Lung (tissue), 12 donors: ENCODE measurements around the gene ALK. TPM values are rescaled to one million over a fixed set of nuclear protein-coding genes. Genes with fewer than 3 reads are reported as not detected.

Source experiments
- ATAC-seq: fragments of 200-7000 bp; cut with Tn5 transposase; one replicate; pipeline ENCODE4 v1.9.1; 2020; ENCODE audit warnings: moderate number of reproducible peaks; ENCODE audit not compliant: insufficient read depth, low FRiP score
- DNase-seq, 3 donors: peaks; one replicate each; pipeline ENCODE4 v3.0.0-alpha.2; 2013 to 2017
- H3K27ac ChIP-seq, 2 donors: one replicate each; pipeline ENCODE4 v1.5.1; 2013; ENCODE audit warnings: mild to moderate bottlenecking in 2 of 2, moderate library complexity in 2 of 2, control low read depth in 1 of 2, inconsistent platforms in 1 of 2, low read depth in 1 of 2, low read length in 1 of 2
- H3K27me3 ChIP-seq, 3 donors: one replicate each; pipeline ENCODE4 v1.5.1; 2013; ENCODE audit warnings: low read length in 2 of 3; ENCODE audit not compliant: control insufficient read depth in 3 of 3, insufficient read depth in 3 of 3
- H3K36me3 ChIP-seq, 4 donors: one replicate each; pipeline ENCODE4 v1.5.1; 2013; ENCODE audit warnings: low read length in 4 of 4, mild to moderate bottlenecking in 1 of 4, moderate library complexity in 1 of 4; ENCODE audit not compliant: control insufficient read depth in 4 of 4, insufficient read depth in 4 of 4
- H3K4me1 ChIP-seq, 5 donors: one replicate each; pipeline ENCODE4 v1.5.1; 2013; ENCODE audit warnings: low read length in 5 of 5, mild to moderate bottlenecking in 2 of 5, moderate library complexity in 1 of 5; ENCODE audit not compliant: control insufficient read depth in 5 of 5, insufficient read depth in 5 of 5
- H3K4me3 ChIP-seq: one replicate; pipeline ENCODE4 v1.5.1; 2013; ENCODE audit warnings: mild to moderate bottlenecking, control low read depth, moderate library complexity
- H3K9ac ChIP-seq, 2 donors: one replicate each; pipeline ENCODE4 v1.5.1; 2013; ENCODE audit warnings: low read length in 2 of 2, control low read depth in 1 of 2; ENCODE audit not compliant: insufficient read depth in 1 of 2
- H3K9me3 ChIP-seq, 4 donors: one replicate each; pipeline ENCODE4 v1.5.1; 2013; ENCODE audit warnings: low read length in 3 of 4, mild to moderate bottlenecking in 1 of 4, moderate library complexity in 1 of 4; ENCODE audit not compliant: control insufficient read depth in 4 of 4, insufficient read depth in 3 of 4
- WGBS, 2 donors: extraction: QIAGEN DNeasy Blood & Tissue Kit; methylation state at CpG; one replicate each; pipeline ENCODE4 v1.1.7; 2013; 5-methylcytosine and 5-hydroxymethylcytosine counted together
- polyA plus RNA-seq, 2 donors: library from polyadenylated mRNA; stranded (reverse); fragments of 200-250 nt; gene quantifications; one replicate each; pipeline ENCODE4 v1.2.1, GENCODE V29; 2013
- total RNA-seq, 2 donors: library from RNA; depleted of rRNA in 1 of 2; stranded (reverse); fragments of >200 nt in 1 of 2; gene quantifications; one replicate each; pipeline ENCODE4 v1.2.1, GENCODE V29; 2014 to 2021
- TF ChIP-seq, protein P1 (sequence below): IDR thresholded peaks from 2 replicates; pipeline ENCODE4 v1.5.1; 2012; ENCODE audit warnings: mild to moderate bottlenecking; ENCODE audit errors: control extremely low read depth, extremely low read depth
- donor health status: control.
- donor health status: control.
- donor health status: Bipolar disorder and iron deficiency.
- donor health status: healthy.
- donor health status: DM: yes; HTN: yes; CAD: no.

ALK gene
- total and polyA plus RNA-seq, 4 donors, result 0.09 to 0.25 (median 0.10) TPM; not detected in 1

DNA sequence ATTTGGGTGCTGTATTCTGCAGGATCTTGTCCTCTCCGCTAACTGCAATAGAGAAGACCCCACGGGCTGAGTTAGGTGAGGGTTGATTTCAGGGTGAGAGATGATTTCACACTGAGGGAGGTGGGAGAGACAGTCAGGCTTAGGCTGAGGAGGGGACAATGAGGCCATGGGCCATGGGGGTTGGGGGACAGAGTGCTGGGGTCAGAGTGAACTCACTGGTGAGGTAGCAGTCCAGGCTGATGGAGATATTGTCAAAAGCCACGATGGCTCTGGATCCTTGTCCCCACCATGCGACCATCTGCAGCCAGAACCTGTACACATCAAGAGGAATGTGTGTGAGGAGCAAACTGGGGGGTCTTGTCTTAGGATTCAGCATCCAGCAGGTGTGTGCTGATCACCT lies 646.2 kb downstream of the ALK start:
- Histone ChIP-seq H3K4me1 (no peaks in the 10 kb centered on the region), H3K4me3 (no peak overlapping the region), H3K9ac (no peak overlapping the region), H3K9me3 (peaks cover 0 to 3% (median 0%) of the 10 kb centered on the region in 4 donors), H3K36me3 (no peaks in the 10 kb centered on the region), H3K27me3 (no peaks in the 10 kb centered on the region), H3K27ac (no peak overlapping the region)
- TF ChIP-seq, protein P1, sequence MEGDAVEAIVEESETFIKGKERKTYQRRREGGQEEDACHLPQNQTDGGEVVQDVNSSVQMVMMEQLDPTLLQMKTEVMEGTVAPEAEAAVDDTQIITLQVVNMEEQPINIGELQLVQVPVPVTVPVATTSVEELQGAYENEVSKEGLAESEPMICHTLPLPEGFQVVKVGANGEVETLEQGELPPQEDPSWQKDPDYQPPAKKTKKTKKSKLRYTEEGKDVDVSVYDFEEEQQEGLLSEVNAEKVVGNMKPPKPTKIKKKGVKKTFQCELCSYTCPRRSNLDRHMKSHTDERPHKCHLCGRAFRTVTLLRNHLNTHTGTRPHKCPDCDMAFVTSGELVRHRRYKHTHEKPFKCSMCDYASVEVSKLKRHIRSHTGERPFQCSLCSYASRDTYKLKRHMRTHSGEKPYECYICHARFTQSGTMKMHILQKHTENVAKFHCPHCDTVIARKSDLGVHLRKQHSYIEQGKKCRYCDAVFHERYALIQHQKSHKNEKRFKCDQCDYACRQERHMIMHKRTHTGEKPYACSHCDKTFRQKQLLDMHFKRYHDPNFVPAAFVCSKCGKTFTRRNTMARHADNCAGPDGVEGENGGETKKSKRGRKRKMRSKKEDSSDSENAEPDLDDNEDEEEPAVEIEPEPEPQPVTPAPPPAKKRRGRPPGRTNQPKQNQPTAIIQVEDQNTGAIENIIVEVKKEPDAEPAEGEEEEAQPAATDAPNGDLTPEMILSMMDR, result no peak
- WGBS, 2 donors, result 88 to 94% methylated on average over 4 of the region's 4 CpGs
- ATAC-seq (no peak), DNase-seq (no peak)

DNA sequence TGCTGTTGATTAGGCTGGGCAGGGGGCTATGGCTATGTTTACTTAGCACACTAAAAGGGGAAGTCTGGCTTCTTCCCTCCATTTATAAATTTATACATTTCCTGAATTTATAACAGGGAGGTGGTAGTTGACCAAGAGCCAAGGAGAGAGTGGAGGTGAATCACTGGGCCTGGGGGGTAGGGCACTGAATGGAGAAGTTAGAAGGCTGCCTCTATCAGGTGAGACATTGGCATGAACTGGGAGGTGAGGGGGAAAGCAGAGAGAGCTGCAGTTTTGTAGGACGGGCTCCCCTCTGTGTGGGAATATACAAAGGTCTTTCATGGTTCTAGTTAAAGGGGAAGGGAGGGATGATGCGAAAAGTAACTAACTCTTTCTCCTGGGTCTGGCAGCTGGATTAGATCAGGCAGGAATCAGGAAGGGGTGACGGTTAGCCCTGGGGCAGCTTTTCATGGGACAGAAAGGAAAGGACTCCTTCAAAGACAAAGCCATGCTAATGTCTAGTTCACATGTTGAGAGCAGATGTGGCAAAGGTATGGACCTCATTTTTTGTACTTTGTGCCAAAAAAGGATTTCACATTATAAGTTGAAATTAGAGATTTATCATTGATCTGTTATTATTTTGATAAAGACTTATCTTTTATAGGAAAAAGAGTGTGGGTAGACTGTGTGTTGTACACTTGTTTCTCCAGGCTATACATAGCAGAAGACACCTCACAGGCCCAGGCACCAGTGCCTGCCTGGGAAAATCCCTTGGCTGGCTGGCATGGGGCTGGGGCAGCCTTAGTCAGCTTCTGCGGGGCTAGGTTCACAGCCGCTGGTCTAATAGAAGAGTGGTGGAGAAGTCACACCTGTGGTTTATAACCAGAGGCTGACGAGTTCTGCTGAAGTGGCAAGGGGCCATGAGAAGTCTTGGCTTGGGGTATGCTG lies 647.4 kb downstream of the ALK start:
- Histone ChIP-seq H3K9me3 (no peaks in the 10 kb centered on the region), H3K4me3 (no peak overlapping the region), H3K9ac (no peak overlapping the region), H3K4me1 (peaks cover 0 to 3% (median 0%) of the 10 kb centered on the region in 5 donors), H3K27me3 (no peaks in the 10 kb centered on the region), H3K36me3 (no peaks in the 10 kb centered on the region), H3K27ac (no peak overlapping the region)
- TF ChIP-seq, protein P1, result no peak
- ATAC-seq (no peak), DNase-seq (no peak)
- WGBS, 2 donors, result 78 to 83% methylated on average over 6 of the region's 6 CpGs

DNA sequence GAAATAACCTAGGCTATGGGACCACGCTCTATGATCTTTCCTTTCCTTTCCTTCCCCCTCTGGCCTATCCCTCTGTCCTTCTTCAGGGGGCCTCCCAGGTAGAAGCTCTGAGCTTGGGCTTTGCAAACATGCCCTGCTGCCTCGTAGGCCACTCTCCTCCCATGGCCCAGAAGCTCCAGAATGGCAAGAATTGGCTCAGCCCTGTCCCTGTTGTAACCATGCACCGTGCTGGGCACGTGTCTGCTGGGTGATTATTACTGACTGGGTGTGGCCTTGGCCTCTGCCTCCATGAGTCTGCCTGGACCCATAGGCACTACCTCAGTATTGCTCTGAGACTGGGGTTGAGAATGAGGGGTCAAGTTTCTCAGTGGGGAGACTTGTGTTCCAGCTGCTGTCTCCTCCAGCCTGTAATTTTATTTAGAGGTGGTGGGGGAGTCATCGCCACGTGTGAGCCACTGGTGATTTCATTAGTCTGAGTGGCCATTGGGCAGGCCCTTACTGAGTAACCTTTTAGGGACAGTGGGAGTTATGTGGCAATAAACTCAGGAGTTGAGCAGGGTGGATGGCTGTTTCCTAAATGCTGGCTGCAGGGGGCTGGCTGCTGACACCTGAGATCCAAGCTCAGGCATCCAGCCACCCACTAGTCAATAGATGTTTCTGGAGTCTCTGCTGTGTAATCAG lies 648.2 kb downstream of the ALK start:
- no peak for ATAC-seq
- Histone ChIP-seq H3K9me3 (no peaks in the 10 kb centered on the region), H3K4me1 (peaks cover 0 to 3% (median 0%) of the 10 kb centered on the region in 5 donors), H3K27ac (no peak overlapping the region), H3K4me3 (no peak overlapping the region), H3K9ac (no peak overlapping the region), H3K27me3 (no peaks in the 10 kb centered on the region), H3K36me3 (no peaks in the 10 kb centered on the region)
- DNase-seq, result no peak
- TF ChIP-seq, protein P1, result no peak
- 82 to 84% methylated on average over 6 of the region's 6 CpGs for WGBS, 2 donors
